ENCODE measurements around the gene CNTN1.

CNTN1 gene

DNA sequence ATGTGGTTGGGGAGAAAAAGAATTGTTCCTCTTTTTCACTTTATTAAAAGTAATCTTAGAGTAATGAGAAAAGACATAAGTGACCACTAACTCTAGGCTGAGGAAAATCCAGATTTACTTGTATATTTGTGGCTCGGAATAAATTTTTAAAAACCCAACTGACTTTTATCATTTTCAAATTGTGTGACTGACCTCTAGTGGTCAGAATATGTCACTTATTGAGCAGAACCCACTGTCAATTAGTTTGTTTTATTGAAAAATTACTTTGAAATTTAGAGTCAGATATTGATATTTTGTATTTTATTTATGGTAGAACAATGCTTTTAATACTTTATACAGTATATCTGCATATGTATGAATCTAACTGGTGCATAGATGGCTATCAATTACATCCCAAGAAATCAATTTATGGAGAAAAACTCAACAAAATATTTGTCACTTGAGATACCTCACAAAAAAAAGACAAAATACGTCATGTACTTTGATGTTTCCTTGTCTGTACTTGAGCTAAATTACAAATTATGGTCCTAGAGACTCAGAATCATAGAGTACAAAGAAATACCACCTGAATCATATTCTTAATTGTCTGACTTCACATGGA is 229.4 kb downstream of the CNTN1 start:
- Histone ChIP-seq H3K14ac (ENCODE audit: low read length) (no peak overlapping the region), H3K9me3 (replicated peaks in 1 of 2; ENCODE audit: control insufficient read depth in 2 of 2, insufficient read depth in 1 of 2, low read depth in 1 of 2, low read length in 2 of 2) (no peaks in the 10 kb centered on the region), H3K4ac (ENCODE audit: low read length) (no peak overlapping the region), H2BK15ac (ENCODE audit: low read length) (no peak overlapping the region), H4K91ac (ENCODE audit: low read depth, low read length, poor library complexity) (no peak overlapping the region), H3K9ac (ENCODE audit: low read depth, low read length, poor library complexity) (no peak overlapping the region), H2BK5ac (ENCODE audit: low read length) (no peak overlapping the region), H3K27me3 (ENCODE audit: control insufficient read depth in 3 of 3, insufficient read depth in 3 of 3, low read depth in 1 of 3, low read length in 3 of 3) (no peaks in the 10 kb centered on the region), H3K27ac (replicated peaks; ENCODE audit: low read length) (no peak overlapping the region), H3K23ac (ENCODE audit: low read depth, low read length, poor library complexity) (no peak overlapping the region), H3K18ac (ENCODE audit: low read length) (no peak overlapping the region), H3K4me1 (ENCODE audit: control insufficient read depth in 2 of 2, insufficient read depth in 1 of 2, low read depth in 1 of 2, low read length in 2 of 2) (no peaks in the 10 kb centered on the region), H3K4me3 (ENCODE audit: low read length in 2 of 2) (no peak overlapping the region), H2AFZ (ENCODE audit: low read length) (no peak overlapping the region), H2BK120ac (ENCODE audit: low read depth, low read length) (no peak overlapping the region), H2AK5ac (ENCODE audit: low read depth, low read length) (no peak overlapping the region), H3K4me2 (ENCODE audit: insufficient read depth, low read length, poor library complexity, severe bottlenecking) (no peak overlapping the region), H3K79me1 (ENCODE audit: low read depth, low read length) (no peaks in the 10 kb centered on the region), H4K8ac (ENCODE audit: low read depth, low read length) (no peak overlapping the region), H2BK12ac (ENCODE audit: low read length) (no peak overlapping the region), H3K36me3 (replicated peaks in 1 of 2; ENCODE audit: control insufficient read depth in 2 of 2, insufficient read depth in 2 of 2, low read length in 2 of 2) (no peaks in the 10 kb centered on the region)
- WGBS, 2 donors (ENCODE audit: extremely low coverage in 2 of 2, insufficient read length in 2 of 2, insufficient replicate concordance in 1 of 2) = no CpG with 5 or more reads among the region's 2 CpGs
- no peak for DNase-seq (ENCODE audit: low spot score)

DNA sequence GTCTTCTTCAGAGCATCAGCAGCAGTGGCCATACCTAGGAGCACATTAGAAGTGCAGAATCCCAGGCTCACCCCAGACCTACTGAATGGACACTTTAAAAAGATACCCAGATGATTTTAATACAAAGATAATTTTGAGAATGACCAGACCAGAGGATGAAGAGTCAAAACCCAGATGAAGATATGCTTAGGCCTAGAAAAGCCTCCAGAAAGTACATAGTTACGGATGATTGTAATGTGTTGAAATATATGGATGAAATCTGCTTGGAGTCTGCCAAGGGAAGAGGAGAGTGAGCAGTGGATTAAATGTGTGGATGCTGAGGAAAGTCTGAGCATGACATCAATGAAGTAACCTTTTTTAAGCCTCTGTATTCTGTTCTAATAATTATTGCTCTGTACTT is 245.7 kb downstream of the CNTN1 start:
- no peaks in the 10 kb centered on the region for H3K27me3 ChIP-seq (ENCODE audit: control insufficient read depth in 3 of 3, insufficient read depth in 3 of 3, low read depth in 1 of 3, low read length in 3 of 3)
- H2AFZ ChIP-seq (ENCODE audit: low read length) = no peak overlapping the region
- H4K8ac ChIP-seq (ENCODE audit: low read depth, low read length) = no peak overlapping the region
- no peak overlapping the region for H3K4ac ChIP-seq (ENCODE audit: low read length)
- H2BK12ac ChIP-seq (ENCODE audit: low read length) = no peak overlapping the region
- H3K23ac ChIP-seq (ENCODE audit: low read depth, low read length, poor library complexity) = no peak overlapping the region
- no peaks in the 10 kb centered on the region for H3K4me1 ChIP-seq (ENCODE audit: control insufficient read depth in 2 of 2, insufficient read depth in 1 of 2, low read depth in 1 of 2, low read length in 2 of 2)
- H2BK15ac ChIP-seq (ENCODE audit: low read length) = no peak overlapping the region
- H3K18ac ChIP-seq (ENCODE audit: low read length) = no peak overlapping the region
- H3K27ac ChIP-seq (replicated peaks; ENCODE audit: low read length) = no peak overlapping the region
- H2BK5ac ChIP-seq (ENCODE audit: low read length) = no peak overlapping the region
- no peaks in the 10 kb centered on the region for H3K79me1 ChIP-seq (ENCODE audit: low read depth, low read length)
- no peak overlapping the region for H3K9ac ChIP-seq (ENCODE audit: low read depth, low read length, poor library complexity)
- no peak overlapping the region for H4K91ac ChIP-seq (ENCODE audit: low read depth, low read length, poor library complexity)
- H2AK5ac ChIP-seq (ENCODE audit: low read depth, low read length) = no peak overlapping the region
- H3K9me3 ChIP-seq (replicated peaks in 1 of 2; ENCODE audit: control insufficient read depth in 2 of 2, insufficient read depth in 1 of 2, low read depth in 1 of 2, low read length in 2 of 2) = no peaks in the 10 kb centered on the region
- H3K36me3 ChIP-seq (replicated peaks in 1 of 2; ENCODE audit: control insufficient read depth in 2 of 2, insufficient read depth in 2 of 2, low read length in 2 of 2) = no peaks in the 10 kb centered on the region
- no CpG with 5 or more reads among the region's 1 CpG for WGBS, 2 donors (ENCODE audit: extremely low coverage in 2 of 2, insufficient read length in 2 of 2, insufficient replicate concordance in 1 of 2)
- H2BK120ac ChIP-seq (ENCODE audit: low read depth, low read length) = no peak overlapping the region
- no peak overlapping the region for H3K4me3 ChIP-seq (ENCODE audit: low read length in 2 of 2)
- no peak overlapping the region for H3K14ac ChIP-seq (ENCODE audit: low read length)
- DNase-seq (ENCODE audit: low spot score) = no peak
- no peak overlapping the region for H3K4me2 ChIP-seq (ENCODE audit: insufficient read depth, low read length, poor library complexity, severe bottlenecking)

DNA sequence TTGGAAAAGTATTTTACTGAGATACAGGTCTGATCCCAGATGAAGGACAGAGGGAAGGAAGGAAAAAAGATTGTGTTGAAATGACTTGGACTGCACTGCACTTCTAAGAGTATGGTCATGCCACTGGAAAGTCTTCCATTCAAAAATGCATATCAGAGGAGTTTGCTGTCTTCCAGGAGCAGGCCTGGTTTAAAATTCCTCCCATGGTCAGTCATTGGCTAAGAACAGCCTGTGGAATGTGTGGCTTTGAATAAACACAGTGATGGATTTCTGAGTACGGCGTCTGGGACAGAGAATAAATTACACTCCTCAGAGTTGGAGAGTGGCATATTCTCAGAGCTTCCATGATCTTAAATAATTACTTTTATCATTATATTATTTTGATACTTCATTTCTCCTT is 250.1 kb downstream of the CNTN1 start:
- H4K91ac ChIP-seq (ENCODE audit: low read depth, low read length, poor library complexity) = no peak overlapping the region
- H3K18ac ChIP-seq (ENCODE audit: low read length) = no peak overlapping the region
- no peaks in the 10 kb centered on the region for H3K27me3 ChIP-seq (ENCODE audit: control insufficient read depth in 3 of 3, insufficient read depth in 3 of 3, low read depth in 1 of 3, low read length in 3 of 3)
- DNase-seq (ENCODE audit: low spot score) = peak; percentile 9
- H3K27ac ChIP-seq (replicated peaks; ENCODE audit: low read length) = no peak overlapping the region
- H2AFZ ChIP-seq (ENCODE audit: low read length) = no peak overlapping the region
- H3K23ac ChIP-seq (ENCODE audit: low read depth, low read length, poor library complexity) = no peak overlapping the region
- no peak overlapping the region for H4K8ac ChIP-seq (ENCODE audit: low read depth, low read length)
- H3K79me1 ChIP-seq (ENCODE audit: low read depth, low read length) = no peaks in the 10 kb centered on the region
- no CpG with 5 or more reads among the region's 2 CpGs for WGBS, 2 donors (ENCODE audit: extremely low coverage in 2 of 2, insufficient read length in 2 of 2, insufficient replicate concordance in 1 of 2)
- H3K36me3 ChIP-seq (replicated peaks in 1 of 2; ENCODE audit: control insufficient read depth in 2 of 2, insufficient read depth in 2 of 2, low read length in 2 of 2) = no peaks in the 10 kb centered on the region
- no peak overlapping the region for H2BK5ac ChIP-seq (ENCODE audit: low read length)
- H3K4me2 ChIP-seq (ENCODE audit: insufficient read depth, low read length, poor library complexity, severe bottlenecking) = no peak overlapping the region
- no peak overlapping the region for H3K9ac ChIP-seq (ENCODE audit: low read depth, low read length, poor library complexity)
- no peak overlapping the region for H2AK5ac ChIP-seq (ENCODE audit: low read depth, low read length)
- no peak overlapping the region for H2BK15ac ChIP-seq (ENCODE audit: low read length)
- H3K4ac ChIP-seq (ENCODE audit: low read length) = no peak overlapping the region
- H3K14ac ChIP-seq (ENCODE audit: low read length) = no peak overlapping the region
- no peaks in the 10 kb centered on the region for H3K9me3 ChIP-seq (replicated peaks in 1 of 2; ENCODE audit: control insufficient read depth in 2 of 2, insufficient read depth in 1 of 2, low read depth in 1 of 2, low read length in 2 of 2)
- H2BK120ac ChIP-seq (ENCODE audit: low read depth, low read length) = no peak overlapping the region
- H3K4me3 ChIP-seq (ENCODE audit: low read length in 2 of 2) = no peak overlapping the region
- H3K4me1 ChIP-seq (ENCODE audit: control insufficient read depth in 2 of 2, insufficient read depth in 1 of 2, low read depth in 1 of 2, low read length in 2 of 2) = no peaks in the 10 kb centered on the region
- H2BK12ac ChIP-seq (ENCODE audit: low read length) = no peak overlapping the region

DNA sequence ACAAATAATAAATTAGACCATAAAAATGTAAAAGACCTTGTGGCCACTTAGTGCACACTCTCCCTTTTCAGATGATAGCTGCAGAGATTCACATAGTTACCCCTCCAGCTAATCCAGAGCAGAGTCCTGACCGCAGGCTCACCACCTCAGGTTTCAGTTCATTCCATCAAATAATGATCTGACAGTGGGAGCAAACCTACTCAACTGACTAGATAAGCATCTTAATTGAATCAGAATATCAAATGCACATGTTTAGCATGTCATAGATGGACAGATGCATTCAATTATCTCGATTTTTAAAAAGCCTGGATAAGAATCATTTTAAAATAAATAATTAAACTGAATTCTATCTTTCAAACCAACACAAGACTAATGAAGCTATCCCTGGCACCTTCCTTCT is 253.5 kb downstream of the CNTN1 start:
- no CpG with 5 or more reads among the region's 2 CpGs for WGBS, 2 donors (ENCODE audit: extremely low coverage in 2 of 2, insufficient read length in 2 of 2, insufficient replicate concordance in 1 of 2)
- Histone ChIP-seq H3K36me3 (replicated peaks in 1 of 2; ENCODE audit: control insufficient read depth in 2 of 2, insufficient read depth in 2 of 2, low read length in 2 of 2) (no peaks in the 10 kb centered on the region), H3K18ac (ENCODE audit: low read length) (no peak overlapping the region), H3K4ac (ENCODE audit: low read length) (no peak overlapping the region), H3K27ac (replicated peaks; ENCODE audit: low read length) (no peak overlapping the region), H3K23ac (ENCODE audit: low read depth, low read length, poor library complexity) (no peak overlapping the region), H3K4me2 (ENCODE audit: insufficient read depth, low read length, poor library complexity, severe bottlenecking) (no peak overlapping the region), H3K9me3 (replicated peaks in 1 of 2; ENCODE audit: control insufficient read depth in 2 of 2, insufficient read depth in 1 of 2, low read depth in 1 of 2, low read length in 2 of 2) (no peaks in the 10 kb centered on the region), H2BK5ac (ENCODE audit: low read length) (no peak overlapping the region), H3K4me3 (ENCODE audit: low read length in 2 of 2) (no peak overlapping the region), H2AFZ (ENCODE audit: low read length) (no peak overlapping the region), H3K79me1 (ENCODE audit: low read depth, low read length) (no peaks in the 10 kb centered on the region), H3K4me1 (ENCODE audit: control insufficient read depth in 2 of 2, insufficient read depth in 1 of 2, low read depth in 1 of 2, low read length in 2 of 2) (no peaks in the 10 kb centered on the region), H4K8ac (ENCODE audit: low read depth, low read length) (no peak overlapping the region), H3K9ac (ENCODE audit: low read depth, low read length, poor library complexity) (no peak overlapping the region), H3K27me3 (ENCODE audit: control insufficient read depth in 3 of 3, insufficient read depth in 3 of 3, low read depth in 1 of 3, low read length in 3 of 3) (no peaks in the 10 kb centered on the region), H2AK5ac (ENCODE audit: low read depth, low read length) (no peak overlapping the region), H2BK15ac (ENCODE audit: low read length) (no peak overlapping the region), H3K14ac (ENCODE audit: low read length) (no peak overlapping the region), H2BK120ac (ENCODE audit: low read depth, low read length) (no peak overlapping the region), H4K91ac (ENCODE audit: low read depth, low read length, poor library complexity) (no peak overlapping the region), H2BK12ac (ENCODE audit: low read length) (no peak overlapping the region)
- DNase-seq (ENCODE audit: low spot score) = no peak

All from neuronal stem cell (in vitro differentiated cells).